Transverse colon (tissue), 4 donors: ENCODE results near the gene PCDHB7.
"Not testable (repeated sequence)": the region's sequence is repeated elsewhere in the genome, so short reads cannot be mapped to it uniquely, and the experiment has no call there.

Experiments
- POLR2A ChIP-seq: fragments of 450-650 bp; IDR thresholded peaks from one replicate; pipeline ENCODE4 v1.6.1; 2016; ENCODE audit warnings: antibody characterized with exemption, mild to moderate bottlenecking, moderate library complexity
- POLR2AphosphoS5 ChIP-seq, 3 donors: sonication (generic); formaldehyde crosslinking; IDR thresholded peaks; one replicate each; pipeline ENCODE4 v1.6.1; 2016; ENCODE audit warnings: antibody characterized with exemption in 3 of 3
- TF ChIP-seq, protein P1 (sequence below), 5 experiments: fragments of 200-600 bp in 3 of 5; fragments of 450-650 bp in 2 of 5; sonication (generic) in 3 of 5; IDR thresholded peaks; 1 replicate in 2 of 5; 2 replicates in 3 of 5; pipeline ENCODE4 v1.5.1; 2016 to 2017; ENCODE audit warnings: antibody characterized with exemption in 5 of 5, inconsistent platforms in 3 of 5, mild to moderate bottlenecking in 2 of 5, moderate library complexity in 1 of 5

DNA sequence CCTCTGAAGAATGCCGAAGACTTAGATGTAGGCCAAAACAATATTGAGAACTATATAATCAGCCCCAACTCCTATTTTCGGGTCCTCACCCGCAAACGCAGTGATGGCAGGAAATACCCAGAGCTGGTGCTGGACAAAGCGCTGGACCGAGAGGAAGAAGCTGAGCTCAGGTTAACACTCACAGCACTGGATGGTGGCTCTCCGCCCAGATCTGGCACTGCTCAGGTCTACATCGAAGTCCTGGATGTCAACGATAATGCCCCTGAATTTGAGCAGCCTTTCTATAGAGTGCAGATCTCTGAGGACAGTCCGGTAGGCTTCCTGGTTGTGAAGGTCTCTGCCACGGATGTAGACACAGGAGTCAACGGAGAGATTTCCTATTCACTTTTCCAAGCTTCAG, 42.1 kb downstream of the PCDHB7 start:
- TF ChIP-seq POLR2A; POLR2AphosphoS5 (IDR thresholded peaks at IDR 0.05): not testable (repeated sequence)
- TF ChIP-seq, protein P1, sequence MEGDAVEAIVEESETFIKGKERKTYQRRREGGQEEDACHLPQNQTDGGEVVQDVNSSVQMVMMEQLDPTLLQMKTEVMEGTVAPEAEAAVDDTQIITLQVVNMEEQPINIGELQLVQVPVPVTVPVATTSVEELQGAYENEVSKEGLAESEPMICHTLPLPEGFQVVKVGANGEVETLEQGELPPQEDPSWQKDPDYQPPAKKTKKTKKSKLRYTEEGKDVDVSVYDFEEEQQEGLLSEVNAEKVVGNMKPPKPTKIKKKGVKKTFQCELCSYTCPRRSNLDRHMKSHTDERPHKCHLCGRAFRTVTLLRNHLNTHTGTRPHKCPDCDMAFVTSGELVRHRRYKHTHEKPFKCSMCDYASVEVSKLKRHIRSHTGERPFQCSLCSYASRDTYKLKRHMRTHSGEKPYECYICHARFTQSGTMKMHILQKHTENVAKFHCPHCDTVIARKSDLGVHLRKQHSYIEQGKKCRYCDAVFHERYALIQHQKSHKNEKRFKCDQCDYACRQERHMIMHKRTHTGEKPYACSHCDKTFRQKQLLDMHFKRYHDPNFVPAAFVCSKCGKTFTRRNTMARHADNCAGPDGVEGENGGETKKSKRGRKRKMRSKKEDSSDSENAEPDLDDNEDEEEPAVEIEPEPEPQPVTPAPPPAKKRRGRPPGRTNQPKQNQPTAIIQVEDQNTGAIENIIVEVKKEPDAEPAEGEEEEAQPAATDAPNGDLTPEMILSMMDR (IDR thresholded peaks at IDR 0.05), result not testable (repeated sequence)
